PFSK-1 (cell line): Measurements from ENCODE around the gene TAL1.

ENCODE experiments used
- FOXP2 ChIP-seq: optimal IDR thresholded peaks from 2 replicates; pipeline ENCODE3; 2011; ENCODE audit warnings: borderline replicate concordance, control low read depth, inconsistent platforms; ENCODE audit not compliant: insufficient read depth; ENCODE audit errors: extremely low read length, extremely low read depth
- POLR2AphosphoS5 ChIP-seq: IDR thresholded peaks from 2 replicates; pipeline ENCODE4 v1.6.1; 2012; ENCODE audit warnings: low read depth, mild to moderate bottlenecking, control low read depth, low read length, moderate library complexity
- REST ChIP-seq, 2 experiments: IDR thresholded peaks; 2 replicates each; pipeline versions ENCODE4 v1.6.1 to v1.8.0; 2011 to 2012; ENCODE audit warnings: low read depth in 2 of 2, low read length in 2 of 2, control low read depth in 1 of 2, inconsistent platforms in 1 of 2, mild to moderate bottlenecking in 1 of 2, moderate library complexity in 1 of 2; ENCODE audit not compliant: insufficient read depth in 1 of 2
- SIN3A ChIP-seq: IDR thresholded peaks from 2 replicates; pipeline ENCODE4 v1.6.1; 2012; ENCODE audit warnings: mild to moderate bottlenecking, low read length, moderate library complexity, borderline replicate concordance; ENCODE audit not compliant: insufficient read depth
- TAF1 ChIP-seq: IDR thresholded peaks from 2 replicates; pipeline ENCODE4 v1.6.1; 2012; ENCODE audit warnings: low read length, control low read depth, borderline replicate concordance; ENCODE audit not compliant: insufficient read depth

TAL1 gene

GRCh38 chr1:47252369-47252768 lies 20.3 kb upstream of the TAL1 start:
- TF ChIP-seq POLR2AphosphoS5 = no peak
- no peak for TF ChIP-seq FOXP2
- no peak for TF ChIP-seq TAF1
- no peak for TF ChIP-seq REST (IDR thresholded peaks at IDR 0.05; ENCODE audit: insufficient read depth in 1 of 2, low read depth in 2 of 2, low read length in 2 of 2)
- TF ChIP-seq SIN3A = no peak

- TF ChIP-seq REST (IDR thresholded peaks at IDR 0.05; ENCODE audit: insufficient read depth in 1 of 2, low read depth in 2 of 2, low read length in 2 of 2) (no peak), TAF1 (no peak), FOXP2 (no peak), POLR2AphosphoS5 (no peak), SIN3A (no peak)
These were observed 17.7 kb upstream of the TAL1 start for GRCh38 chr1:47249755-47250154.

- no peak for TF ChIP-seq POLR2AphosphoS5
- no peak for TF ChIP-seq SIN3A
- no peak for TF ChIP-seq TAF1
- no peak for TF ChIP-seq REST (IDR thresholded peaks at IDR 0.05; ENCODE audit: insufficient read depth in 1 of 2, low read depth in 2 of 2, low read length in 2 of 2)
- no peak for TF ChIP-seq FOXP2
These were observed 12.4 kb upstream of the TAL1 start for GRCh38 chr1:47244339-47244862.

GRCh38 chr1:47243910-47244309 lies 11.9 kb upstream of the TAL1 start:
- TF ChIP-seq POLR2AphosphoS5 (no peak), REST (IDR thresholded peaks at IDR 0.05; ENCODE audit: insufficient read depth in 1 of 2, low read depth in 2 of 2, low read length in 2 of 2) (no peak), FOXP2 (no peak), TAF1 (no peak), SIN3A (no peak)
